MV-4-11 (cell line): Measurements from ENCODE around the gene THRB.

ENCODE experiments used
- DNase-seq: peaks from one replicate; lab custom pipeline; 2025; lab: John Stamatoyannopoulos, UW

The THRB gene

DNA sequence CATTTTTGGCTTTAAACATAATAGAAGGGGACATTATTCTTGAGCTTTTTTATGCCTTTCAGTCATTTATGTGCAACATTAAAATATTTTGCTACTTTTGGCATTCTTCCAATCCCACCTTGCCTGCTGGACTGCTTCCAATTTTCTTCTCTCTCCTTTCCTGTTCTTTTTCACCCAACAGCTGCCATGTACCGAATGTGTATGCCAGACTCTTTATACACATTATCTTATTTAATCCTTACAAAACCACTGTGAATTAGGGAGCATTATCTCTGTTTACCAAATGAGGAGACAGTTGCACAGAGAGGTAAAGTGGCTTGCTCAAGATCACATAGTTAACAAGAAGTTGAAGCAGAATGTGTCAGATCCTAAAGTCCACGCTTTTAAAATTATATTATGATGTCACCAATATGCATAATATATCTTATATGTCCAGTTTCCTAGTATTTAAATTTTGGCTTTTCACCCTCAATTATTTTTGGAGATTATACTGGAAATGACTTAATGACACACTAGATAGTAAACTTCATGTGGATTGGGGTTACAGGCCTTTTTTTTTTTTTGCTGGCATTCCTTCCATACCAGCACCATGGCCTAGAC, 231.5 kb downstream of the THRB start:
- DNase-seq: no peak

DNA sequence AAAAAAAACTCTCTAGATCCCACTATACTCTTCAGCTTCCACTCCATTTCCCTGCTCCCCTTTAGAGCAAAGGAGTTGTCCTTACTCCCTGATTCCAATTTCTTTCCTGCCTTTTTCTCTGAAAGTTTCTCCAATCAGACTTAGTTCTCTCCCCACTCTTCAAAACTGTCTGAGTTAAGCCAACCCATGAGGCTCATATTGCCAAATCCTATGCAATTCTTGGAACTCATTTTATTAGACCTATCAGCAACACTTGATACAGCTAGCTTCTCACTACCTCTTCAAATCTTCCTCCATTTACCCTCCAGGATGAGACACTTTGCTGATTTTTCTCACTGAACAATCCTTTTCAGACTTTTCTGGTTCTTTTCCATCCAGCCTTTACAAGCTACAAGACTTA, 233.1 kb downstream of the THRB start:
- no peak for DNase-seq

DNA sequence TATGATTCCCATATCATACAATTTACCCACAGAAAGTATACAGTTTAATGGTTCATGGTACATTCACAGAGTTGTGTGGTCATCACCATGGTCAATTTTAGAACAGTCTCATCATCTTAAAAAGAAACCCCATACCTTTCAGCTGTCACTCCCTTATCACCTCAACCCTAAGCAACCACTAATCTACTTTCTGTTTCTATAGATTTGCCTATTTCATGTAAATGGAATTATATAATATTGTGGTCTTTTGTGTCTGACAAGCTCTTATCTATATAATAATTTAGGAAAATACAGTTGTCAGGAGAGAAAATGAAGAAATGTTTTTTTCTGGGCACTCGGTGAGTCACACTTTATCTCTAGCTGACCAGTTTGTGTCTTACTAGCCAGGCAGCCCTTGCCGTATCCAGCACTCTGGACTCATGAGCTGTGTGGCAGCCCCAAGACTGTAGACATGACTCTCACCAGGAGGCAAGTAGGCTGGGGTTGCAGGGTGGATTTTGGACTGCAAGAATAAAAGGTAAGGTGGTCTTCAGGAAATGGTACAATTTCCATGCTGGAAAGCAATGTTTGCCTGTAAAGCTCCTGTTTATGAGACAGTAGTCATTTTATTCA, 234.6 kb downstream of the THRB start:
- no peak for DNase-seq

DNA sequence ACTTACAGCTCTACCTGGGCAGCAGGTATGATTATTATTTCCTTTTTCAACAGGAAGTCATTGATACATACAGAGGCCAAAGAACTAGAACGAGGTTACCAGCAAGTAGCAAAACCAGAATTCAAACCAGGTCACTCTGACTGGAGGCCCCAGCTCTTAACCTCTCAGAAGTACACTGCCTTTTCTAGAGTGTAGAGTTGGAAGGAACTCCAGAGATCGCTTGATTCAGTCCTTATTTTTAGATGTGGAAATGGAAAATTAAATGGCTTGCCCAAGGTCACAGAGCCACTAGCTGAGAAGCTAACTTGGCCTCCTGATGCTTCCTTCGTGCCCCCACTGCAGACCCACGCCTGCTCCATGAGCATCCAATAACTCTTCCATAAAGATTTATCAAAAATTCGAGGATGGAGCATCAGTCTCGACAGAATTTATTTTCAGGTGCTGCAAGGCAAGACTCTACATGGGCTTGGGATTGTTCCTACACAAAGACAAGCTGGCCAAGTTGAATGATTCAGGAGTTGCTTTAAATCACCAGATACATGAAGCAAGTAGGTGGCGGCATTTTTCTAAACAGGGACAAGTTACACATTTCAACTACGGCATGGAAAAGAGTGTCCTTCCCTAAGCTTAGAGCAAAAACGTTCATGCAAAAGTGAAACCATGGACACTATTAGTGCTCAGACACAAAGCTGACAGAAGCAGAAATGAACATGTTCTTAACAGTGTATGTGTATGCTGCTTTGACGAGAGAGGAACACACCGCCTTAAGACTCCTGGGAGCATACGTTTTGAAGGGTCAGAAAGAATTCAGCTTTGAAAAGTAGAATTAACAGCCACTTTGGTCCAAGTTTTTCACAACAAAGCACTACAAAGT, 235.7 kb downstream of the THRB start:
- no peak for DNase-seq

DNA sequence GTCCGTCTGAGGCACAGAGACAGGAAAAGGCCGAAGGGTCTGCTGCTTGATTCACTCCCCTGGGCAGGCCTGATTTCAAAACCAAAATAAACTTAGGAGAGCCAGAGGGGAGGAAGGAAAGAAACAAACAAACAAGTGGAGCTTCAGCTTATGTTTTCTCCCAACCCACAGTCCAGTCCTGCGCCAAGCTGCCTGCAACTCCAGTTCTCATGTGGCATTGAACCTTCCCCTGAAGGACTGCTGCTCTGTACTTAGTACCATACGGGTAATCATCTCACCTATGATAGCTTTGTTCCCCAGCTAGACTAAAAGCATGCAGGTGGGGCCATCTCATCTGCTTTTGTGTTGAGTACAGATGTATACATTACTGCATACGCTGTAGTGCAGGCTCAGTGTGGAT, 236.4 kb downstream of the THRB start:
- no peak for DNase-seq

DNA sequence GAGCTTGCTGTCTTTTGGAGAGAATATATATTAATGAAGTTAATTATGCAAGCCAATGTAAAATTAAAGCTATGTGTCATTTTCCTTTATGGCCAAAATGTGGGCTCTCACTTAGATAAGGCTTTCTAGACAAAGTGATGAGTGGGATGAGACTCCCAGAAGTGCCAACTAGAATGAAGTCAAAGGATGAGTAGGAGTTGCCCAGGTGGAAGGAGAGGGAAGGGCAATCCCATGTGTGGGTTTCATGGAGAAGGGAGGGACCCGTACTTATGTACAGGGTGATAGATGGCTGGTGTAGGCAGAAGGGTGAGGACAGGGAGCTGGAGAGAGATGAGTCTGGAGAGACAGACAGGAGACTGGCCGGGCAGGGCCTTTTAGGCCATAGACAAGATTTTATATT, 239.2 kb downstream of the THRB start:
- no peak for DNase-seq

DNA sequence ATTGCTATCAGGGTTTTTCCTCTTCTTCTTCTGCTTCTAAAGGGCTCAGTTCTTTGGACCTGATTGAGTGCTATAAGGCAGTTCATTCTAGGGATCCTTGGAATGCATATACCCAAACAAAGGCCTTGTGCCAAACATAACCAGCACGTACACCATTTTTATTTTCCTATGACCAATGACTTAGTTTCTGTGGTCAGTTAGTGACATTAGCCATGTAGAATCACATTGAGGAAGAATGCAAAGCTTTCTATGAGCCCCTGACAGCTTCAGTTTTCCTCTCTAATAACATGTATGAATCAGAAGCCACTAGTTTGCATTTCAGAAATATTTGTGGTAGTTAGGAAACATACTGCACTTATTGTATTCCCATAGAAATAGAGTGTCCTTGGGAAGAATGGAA, 240.0 kb downstream of the THRB start:
- no peak for DNase-seq

DNA sequence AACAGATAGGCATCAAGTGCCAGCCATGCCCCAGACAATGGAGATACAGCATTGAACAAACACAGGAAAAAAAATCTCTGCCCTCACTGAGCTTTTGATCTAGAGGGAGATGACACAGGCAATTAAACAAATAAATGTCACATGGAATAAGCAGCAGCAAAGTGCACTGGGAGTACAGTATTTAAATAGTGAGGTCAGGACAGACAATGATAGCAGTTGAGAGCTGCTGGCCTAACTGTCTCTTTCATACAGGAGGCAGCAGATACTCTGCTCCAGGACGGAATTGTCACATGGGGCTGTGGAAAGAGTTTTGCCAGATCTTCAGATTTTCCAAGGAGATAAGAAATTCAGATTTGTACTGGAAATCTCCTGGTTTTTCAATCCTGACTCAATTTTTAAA, 241.3 kb downstream of the THRB start:
- DNase-seq: no peak

DNA sequence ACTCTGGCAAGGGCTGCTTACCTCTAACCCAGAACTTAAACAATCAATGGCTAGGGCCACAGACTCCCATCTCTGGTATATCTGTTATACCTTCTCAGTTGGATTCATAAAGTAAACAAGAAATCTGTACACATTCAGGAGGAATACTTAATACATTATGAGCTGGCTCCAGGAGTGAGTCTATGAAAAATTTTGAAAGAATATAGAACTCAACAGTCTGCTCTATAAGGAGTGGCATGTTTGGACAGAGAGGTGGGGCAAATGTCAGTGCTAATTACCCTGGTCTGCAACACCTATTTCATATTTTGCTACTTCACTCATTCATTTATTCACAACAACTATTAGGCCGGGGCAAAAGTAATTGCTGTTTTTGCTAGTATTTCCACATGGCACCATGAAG, 245.1 kb downstream of the THRB start:
- DNase-seq: no peak

DNA sequence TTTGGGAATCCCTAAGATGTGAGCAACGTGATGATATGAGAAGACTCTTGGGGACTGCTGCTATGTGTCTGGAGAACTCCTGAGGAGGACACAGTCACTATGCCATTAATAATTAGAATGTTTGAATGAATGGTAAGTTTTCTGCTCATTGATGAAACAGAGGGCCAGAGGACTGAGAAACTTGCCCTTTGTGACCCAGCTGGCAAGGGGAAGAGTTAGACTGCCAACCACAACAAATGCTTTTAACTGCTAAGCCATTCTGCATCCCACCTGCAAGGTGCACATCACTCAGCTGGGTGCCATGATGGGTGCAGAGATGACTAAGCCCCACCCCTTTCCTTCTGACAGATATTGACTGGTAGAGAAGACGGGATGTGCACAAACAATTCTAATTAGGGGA, 249.6 kb downstream of the THRB start:
- no peak for DNase-seq

DNA sequence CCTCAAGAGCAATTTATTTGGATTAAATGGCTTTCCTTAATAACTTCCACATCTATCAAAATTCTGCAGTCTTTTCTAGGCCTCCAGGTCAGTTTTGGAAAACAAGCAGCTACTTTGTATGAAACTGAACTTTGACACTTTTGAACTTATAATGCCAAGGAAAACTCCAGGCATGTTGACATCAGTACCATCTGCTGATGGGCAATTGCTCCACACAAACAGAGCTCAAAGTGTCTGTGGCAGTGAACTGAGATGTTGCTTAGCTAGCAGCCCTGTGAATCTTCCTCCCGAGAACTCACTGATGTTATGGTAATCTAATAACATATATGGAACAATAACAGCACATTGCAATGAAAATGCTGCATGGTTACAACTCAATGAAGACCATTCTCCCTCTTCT, 250.2 kb downstream of the THRB start:
- no peak for DNase-seq

DNA sequence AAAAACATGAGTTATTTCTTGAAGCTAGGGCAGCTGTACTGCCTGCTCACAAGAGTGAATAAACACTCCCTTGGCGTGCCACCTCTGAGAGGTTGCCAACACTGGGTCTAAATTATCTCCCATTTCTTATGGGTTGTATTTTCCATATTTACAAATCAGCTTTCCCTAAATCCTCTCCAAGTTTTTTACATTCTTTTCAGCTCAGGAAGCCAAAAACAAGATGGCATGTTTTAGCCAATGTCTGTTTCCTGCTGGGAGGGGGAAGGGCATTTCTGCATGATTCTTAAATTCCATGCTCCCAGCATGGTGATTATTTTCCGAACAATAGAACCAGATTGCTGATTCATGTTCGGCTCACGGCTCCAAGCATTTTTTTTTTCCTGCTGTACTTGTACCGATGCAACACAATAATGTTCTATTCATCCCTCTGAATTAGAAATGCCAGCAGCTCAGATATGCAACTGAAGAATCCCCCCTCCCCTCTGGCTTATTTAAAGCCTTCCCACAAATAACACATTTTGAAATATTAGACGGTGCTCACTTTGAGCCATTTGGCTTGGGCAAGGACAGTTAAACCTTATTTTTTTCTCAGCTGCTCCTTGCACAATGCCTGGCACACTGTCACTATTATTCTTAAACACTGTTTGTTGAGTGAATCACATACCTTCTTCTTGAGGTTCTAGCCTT, 252.5 kb downstream of the THRB start:
- no peak for DNase-seq

DNA sequence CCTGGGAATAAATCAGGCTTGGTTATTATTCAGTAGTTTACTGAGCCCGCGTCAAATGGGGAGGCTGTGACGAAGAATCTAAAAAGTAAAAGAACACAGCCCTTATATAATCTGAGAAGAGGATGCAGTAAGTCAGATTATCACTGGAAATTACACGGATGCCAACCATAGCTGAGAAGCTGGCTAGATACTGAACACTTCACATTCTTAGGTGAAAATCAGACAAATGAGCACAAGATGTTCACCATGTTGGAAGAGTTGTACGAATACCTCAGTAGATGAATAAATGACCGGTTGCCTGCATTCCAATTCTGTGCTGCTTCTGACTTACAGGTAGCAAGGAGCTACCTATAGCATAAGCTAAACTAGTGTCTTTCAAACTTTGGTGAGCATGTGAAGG, 254.3 kb downstream of the THRB start:
- no peak for DNase-seq

DNA sequence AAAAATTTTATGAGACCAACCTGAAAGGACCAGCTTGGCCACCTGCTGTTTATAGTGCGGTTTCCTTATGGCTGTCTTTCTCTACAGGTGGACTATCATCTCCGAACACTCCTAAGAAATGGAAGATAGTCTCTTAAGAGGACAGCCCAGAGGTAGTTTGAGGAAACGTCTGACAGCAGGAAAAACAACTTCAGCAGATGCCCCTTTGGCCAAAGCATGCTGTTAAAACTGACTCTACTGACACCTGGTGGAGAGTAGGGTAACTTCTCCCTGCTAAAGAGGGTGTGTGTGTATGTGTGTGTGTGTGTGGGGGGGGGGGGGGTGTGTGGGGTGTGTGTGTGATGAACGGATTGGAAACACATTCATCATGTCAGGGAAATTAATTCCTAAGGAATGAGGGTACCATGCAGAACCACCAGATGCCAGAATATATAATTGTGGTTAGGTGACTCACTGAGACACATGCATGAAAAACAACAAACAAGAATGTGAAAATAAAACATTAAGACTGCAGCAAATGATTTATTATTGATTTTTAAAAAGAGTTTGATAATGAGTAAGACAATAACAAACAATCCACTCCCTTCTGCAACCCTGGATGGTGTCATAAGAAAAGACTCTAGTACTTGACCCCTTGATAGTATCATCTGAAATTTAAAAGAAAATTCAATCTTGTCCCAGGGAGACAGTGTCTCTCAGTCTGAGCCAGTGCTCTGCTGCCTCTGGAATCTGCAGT, 256.5 kb downstream of the THRB start:
- peak; percentile 25 for DNase-seq

DNA sequence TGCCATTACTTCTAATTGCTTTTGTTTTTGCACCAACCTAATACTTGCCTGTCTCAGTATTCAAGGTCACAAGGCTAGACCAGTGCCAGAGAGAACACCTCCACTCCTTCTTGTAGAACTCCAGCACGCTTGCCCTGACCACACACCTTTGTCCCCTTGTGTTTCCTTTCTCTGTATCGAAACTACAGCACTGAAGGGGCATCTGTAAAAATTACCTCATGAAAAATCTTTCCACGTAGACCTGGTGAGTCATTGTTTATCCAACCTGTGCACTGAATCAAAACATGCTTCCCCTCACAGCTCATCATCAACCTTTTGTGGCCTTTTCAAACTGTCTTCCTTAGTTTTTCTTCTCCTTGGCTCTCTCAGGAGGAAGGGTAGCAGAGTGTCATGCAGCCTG, 259.5 kb downstream of the THRB start:
- DNase-seq: no peak

DNA sequence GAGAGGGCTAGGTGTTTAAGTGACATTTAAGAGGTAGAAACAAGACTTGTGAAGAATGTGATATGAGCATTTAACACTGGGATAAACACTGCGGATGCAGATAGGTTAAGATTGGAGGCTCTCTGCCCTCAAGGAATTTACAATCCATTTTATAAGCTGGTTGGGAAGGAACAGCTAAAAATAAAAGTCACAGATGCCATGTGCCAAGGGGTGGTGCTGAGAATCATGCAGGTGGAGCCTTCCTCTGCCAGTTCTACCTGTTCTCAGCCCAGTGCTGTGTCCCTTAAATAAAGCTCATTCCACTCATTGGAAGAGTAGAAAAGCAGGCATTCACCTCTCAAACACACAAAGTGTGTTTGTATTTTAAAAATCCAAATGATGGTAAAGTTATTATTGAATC, 261.9 kb downstream of the THRB start:
- DNase-seq: no peak

DNA sequence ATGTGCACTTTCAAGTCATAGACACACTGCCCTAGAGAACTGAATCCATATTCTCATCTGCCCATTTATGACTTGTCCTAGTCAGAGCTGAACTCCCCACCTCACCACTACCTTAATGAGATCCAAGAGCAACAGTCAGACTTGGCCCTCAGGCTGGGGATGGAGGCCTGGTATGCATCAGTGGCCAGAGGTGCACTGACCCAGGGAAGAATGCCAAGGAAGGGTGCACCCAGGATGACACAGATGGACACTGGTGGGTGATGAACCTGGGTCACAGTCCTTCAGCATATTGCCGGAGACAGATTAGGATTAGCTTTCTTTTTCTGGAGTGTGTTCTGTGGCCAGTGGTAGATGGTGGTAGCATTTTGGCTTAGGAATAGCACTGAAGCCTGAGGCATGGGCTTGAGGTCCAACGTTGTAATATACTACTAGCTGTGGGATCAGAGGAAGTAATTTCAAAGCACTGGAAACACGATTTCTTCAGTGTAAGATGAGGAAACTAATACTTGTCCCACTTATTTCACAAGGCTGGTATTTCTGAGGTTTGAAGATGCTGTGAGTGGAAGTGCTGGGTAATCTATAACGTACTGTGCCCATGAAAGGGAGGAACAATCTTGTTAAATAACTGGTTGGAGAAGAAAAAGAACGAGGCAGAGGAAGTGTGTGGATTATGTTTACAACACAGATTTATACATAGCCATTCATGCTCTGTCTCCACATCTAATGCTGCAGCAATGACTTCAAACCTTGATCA, 265.0 kb downstream of the THRB start:
- no peak for DNase-seq

DNA sequence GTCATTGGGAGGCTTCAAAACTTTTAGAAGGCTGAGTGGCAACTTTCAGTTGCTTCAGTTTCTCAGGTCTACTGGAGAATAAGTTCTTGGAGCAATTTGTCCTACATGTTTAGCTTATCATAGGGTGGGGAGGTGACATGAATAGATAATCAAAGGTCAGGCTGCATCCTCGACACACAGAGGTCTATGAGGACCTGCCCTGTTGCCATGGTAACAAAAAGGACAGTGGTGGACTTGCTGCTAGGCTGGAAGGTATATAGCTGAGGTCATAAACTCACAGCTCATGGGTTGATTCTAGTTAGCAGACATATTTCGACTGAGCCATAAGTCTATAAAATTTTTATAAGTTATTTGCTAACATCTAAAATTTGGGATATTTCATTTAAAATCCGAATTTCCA, 267.0 kb downstream of the THRB start:
- no peak for DNase-seq

DNA sequence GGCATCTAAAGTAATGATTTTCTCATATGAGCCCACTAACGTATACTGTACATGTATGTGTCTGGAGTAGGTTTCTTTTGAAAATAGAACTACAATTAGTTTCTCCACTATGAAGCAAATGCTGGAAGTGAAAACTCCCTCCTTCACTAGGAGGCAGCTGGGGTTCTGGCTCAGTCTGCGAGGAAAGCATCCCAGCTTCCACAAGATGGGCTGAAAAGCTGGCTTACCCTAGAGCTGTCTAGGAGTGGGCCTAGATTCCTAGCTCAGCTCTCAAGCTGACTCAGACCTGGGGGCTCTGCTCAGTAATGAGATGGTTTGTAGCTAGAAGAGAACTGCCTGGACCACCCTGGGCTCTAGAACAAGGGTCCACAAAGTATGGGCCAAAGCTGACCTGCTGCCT, 268.3 kb downstream of the THRB start:
- no peak for DNase-seq

DNA sequence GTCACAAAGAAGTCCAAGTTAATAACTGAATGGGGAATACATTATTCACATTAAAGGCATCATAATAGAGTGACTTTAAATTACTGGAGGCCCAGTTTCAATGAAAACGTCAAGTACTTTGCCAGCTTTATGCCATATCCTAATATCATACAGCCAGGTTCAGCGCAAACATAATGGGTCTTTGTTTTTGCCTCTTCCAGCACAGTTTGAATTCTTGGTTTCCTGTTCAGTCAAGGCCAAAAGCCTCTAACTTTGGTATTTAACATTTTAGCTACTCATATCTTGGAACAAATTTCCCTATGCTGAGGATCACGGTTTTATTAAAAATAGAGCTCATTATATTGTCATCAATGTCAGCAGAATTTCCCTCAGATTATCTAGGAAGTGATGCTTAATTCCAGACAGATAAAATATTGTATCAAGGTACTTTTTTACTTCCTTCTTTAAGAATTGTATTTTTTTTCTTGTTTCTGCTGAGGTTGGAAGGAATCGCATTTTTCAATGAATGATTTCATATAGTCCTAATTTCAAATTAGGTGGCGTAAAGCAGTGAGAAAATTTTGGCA, 269.2 kb downstream of the THRB start:
- no peak for DNase-seq
